Sigmoid colon (tissue), 7 donors: ENCODE results near the gene TMEM9B. TPM values are rescaled to one million over a fixed set of nuclear protein-coding genes. Genes with fewer than 3 reads are reported as not detected.

Source experiments
- DNase-seq: peaks from one replicate; pipeline ENCODE4 v3.0.0-alpha.2; 2019
- H3K27ac ChIP-seq, 4 donors: fragments of 200-600 bp; sonication (generic); one replicate each; pipeline ENCODE4 v1.5.1; 2016 to 2019; ENCODE audit warnings: mild to moderate bottlenecking in 1 of 4
- H3K27me3 ChIP-seq, 3 donors: fragments of 200-600 bp; sonication (generic); one replicate each; pipeline ENCODE4 v1.5.1; 2019; ENCODE audit warnings: mild to moderate bottlenecking in 1 of 3
- H3K36me3 ChIP-seq, 4 donors: fragments of 200-600 bp; sonication (generic); one replicate each; pipeline ENCODE4 v1.5.1; 2016 to 2019
- H3K4me1 ChIP-seq, 4 donors: fragments of 200-600 bp; sonication (generic); one replicate each; pipeline ENCODE4 v1.5.1; 2017 to 2019
- H3K4me3 ChIP-seq, 4 donors: fragments of 200-600 bp; sonication (generic); one replicate each; pipeline ENCODE4 v1.5.1; 2017 to 2019; ENCODE audit warnings: mild to moderate bottlenecking in 2 of 4, moderate library complexity in 1 of 4
- H3K9me3 ChIP-seq, 4 donors: fragments of 200-600 bp in 3 of 4; sonication (generic) in 3 of 4; one replicate each; pipeline versions ENCODE4 v1.5.1 to v1.6.1; 2013 to 2019
- EP300 ChIP-seq, 4 donors: sonication (generic); formaldehyde crosslinking; IDR thresholded peaks; one replicate each; pipeline ENCODE4 v1.6.1; 2017; ENCODE audit warnings: antibody characterized with exemption in 4 of 4
- POLR2A ChIP-seq, 2 donors: fragments of 450-650 bp; IDR thresholded peaks; one replicate each; pipeline ENCODE4 v1.6.1; 2016; ENCODE audit warnings: antibody characterized with exemption in 2 of 2, mild to moderate bottlenecking in 2 of 2, moderate library complexity in 2 of 2
- POLR2AphosphoS5 ChIP-seq, 4 donors: sonication (generic); formaldehyde crosslinking; IDR thresholded peaks; one replicate each; pipeline ENCODE4 v1.6.1; 2017; ENCODE audit warnings: antibody characterized with exemption in 4 of 4
- WGBS, 2 donors: extraction: QIAGEN DNeasy Blood & Tissue Kit; methylation state at CpG; one replicate each; pipeline ENCODE4 v1.1.7; 2013; 5-methylcytosine and 5-hydroxymethylcytosine counted together
- intact Hi-C: fragments of 100-400 bp; cut with DNase I; formaldehyde crosslinking; loops from one replicate; pipeline ENCODE4 v1.15.1; 2023
- polyA plus RNA-seq, 3 donors: library from polyadenylated mRNA; stranded (reverse); fragments of 200-250 nt; gene quantifications; one replicate each; pipeline ENCODE4 v1.2.3, GENCODE V29; 2013
- total RNA-seq, 4 donors: library from RNA; depleted of rRNA; stranded (reverse); fragments of >200 nt; gene quantifications; one replicate each; pipeline ENCODE4 v1.1.0, GENCODE V29; 2016
- TF ChIP-seq, protein P1 (sequence below), 4 experiments: fragments of 450-650 bp in 3 of 4; fragments of 200-600 bp in 1 of 4; IDR thresholded peaks; one replicate each; pipeline ENCODE4 v1.5.1; 2016 to 2019; ENCODE audit warnings: antibody characterized with exemption in 4 of 4, mild to moderate bottlenecking in 3 of 4, moderate library complexity in 2 of 4
- donor health status: healthy with polysubstance abuse.
- donor health status: Bipolar disorder and iron deficiency.
- donor health status: healthy.

TMEM9B gene
- total and polyA plus RNA-seq, 7 donors, result 13.3 to 58.9 (median 24.3) TPM

DNA sequence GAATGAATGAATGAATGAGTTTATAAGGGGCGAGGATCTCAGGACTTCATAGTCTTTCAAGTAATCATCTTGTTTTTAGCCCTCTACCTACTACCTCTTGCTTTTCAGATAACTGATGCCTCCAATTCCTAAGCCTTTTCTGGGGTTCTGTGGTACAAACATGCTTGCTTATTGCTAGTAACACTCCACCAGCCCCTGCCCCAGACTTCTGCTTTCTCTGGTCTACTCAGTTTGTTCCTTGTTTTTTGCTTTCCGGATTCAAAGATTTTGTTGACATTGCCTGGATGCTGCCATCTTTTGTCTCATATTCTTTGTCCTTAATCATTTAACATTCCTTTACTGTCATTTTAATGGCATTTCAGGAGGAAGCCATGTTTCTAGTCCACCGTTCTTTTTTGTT is 8.9 kb upstream of the TMEM9B start:
- Histone ChIP-seq H3K4me1 (no peaks in the 10 kb centered on the region), H3K36me3 (no peaks in the 10 kb centered on the region), H3K4me3 (no peak overlapping the region), H3K27ac (no peak overlapping the region), H3K27me3 (no peaks in the 10 kb centered on the region), H3K9me3 (no peaks in the 10 kb centered on the region)
- intact Hi-C loops, result no loop called here
- TF ChIP-seq, protein P1, sequence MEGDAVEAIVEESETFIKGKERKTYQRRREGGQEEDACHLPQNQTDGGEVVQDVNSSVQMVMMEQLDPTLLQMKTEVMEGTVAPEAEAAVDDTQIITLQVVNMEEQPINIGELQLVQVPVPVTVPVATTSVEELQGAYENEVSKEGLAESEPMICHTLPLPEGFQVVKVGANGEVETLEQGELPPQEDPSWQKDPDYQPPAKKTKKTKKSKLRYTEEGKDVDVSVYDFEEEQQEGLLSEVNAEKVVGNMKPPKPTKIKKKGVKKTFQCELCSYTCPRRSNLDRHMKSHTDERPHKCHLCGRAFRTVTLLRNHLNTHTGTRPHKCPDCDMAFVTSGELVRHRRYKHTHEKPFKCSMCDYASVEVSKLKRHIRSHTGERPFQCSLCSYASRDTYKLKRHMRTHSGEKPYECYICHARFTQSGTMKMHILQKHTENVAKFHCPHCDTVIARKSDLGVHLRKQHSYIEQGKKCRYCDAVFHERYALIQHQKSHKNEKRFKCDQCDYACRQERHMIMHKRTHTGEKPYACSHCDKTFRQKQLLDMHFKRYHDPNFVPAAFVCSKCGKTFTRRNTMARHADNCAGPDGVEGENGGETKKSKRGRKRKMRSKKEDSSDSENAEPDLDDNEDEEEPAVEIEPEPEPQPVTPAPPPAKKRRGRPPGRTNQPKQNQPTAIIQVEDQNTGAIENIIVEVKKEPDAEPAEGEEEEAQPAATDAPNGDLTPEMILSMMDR (IDR thresholded peaks at IDR 0.05), result no peak
- no peak for TF ChIP-seq EP300 (IDR thresholded peaks at IDR 0.05)
- no peak for TF ChIP-seq POLR2AphosphoS5 (IDR thresholded peaks at IDR 0.05)
- no peak for TF ChIP-seq POLR2A (IDR thresholded peaks at IDR 0.05)
- no peak for DNase-seq
- WGBS, 2 donors, result 78 to 80% methylated on average over 3 of the region's 3 CpGs

GRCh38 chr11:8971924-8972316 is 7.7 kb upstream of the TMEM9B start:
- Histone ChIP-seq H3K4me3 (no peak overlapping the region), H3K27me3 (no peaks in the 10 kb centered on the region), H3K36me3 (no peaks in the 10 kb centered on the region), H3K9me3 (no peaks in the 10 kb centered on the region), H3K27ac (no peak overlapping the region), H3K4me1 (no peaks in the 10 kb centered on the region)
- intact Hi-C loops, result no loop called here
- no peak for TF ChIP-seq POLR2A (IDR thresholded peaks at IDR 0.05)
- no peak for TF ChIP-seq POLR2AphosphoS5 (IDR thresholded peaks at IDR 0.05)
- TF ChIP-seq EP300 (IDR thresholded peaks at IDR 0.05), result no peak
- TF ChIP-seq, protein P1 (IDR thresholded peaks at IDR 0.05), result no peak
- 89 to 91% methylated on average over 1 of the region's 1 CpG for WGBS, 2 donors
- DNase-seq, result no peak

GRCh38 chr11:8971196-8971923 is 7.1 kb upstream of the TMEM9B start:
- H3K36me3 ChIP-seq, result no peaks in the 10 kb centered on the region
- no peaks in the 10 kb centered on the region for H3K9me3 ChIP-seq
- no peak overlapping the region for H3K4me3 ChIP-seq
- 84 to 93% methylated on average over 2 of the region's 2 CpGs for WGBS, 2 donors
- TF ChIP-seq, protein P1 (IDR thresholded peaks at IDR 0.05), result no peak
- no peak for TF ChIP-seq POLR2A (IDR thresholded peaks at IDR 0.05)
- no peak for TF ChIP-seq EP300 (IDR thresholded peaks at IDR 0.05)
- TF ChIP-seq POLR2AphosphoS5 (IDR thresholded peaks at IDR 0.05), result no peak
- no peaks in the 10 kb centered on the region for H3K4me1 ChIP-seq
- DNase-seq, result no peak
- H3K27me3 ChIP-seq, result no peaks in the 10 kb centered on the region
- intact Hi-C loops, result no loop called here
- H3K27ac ChIP-seq, result no peak overlapping the region

DNA sequence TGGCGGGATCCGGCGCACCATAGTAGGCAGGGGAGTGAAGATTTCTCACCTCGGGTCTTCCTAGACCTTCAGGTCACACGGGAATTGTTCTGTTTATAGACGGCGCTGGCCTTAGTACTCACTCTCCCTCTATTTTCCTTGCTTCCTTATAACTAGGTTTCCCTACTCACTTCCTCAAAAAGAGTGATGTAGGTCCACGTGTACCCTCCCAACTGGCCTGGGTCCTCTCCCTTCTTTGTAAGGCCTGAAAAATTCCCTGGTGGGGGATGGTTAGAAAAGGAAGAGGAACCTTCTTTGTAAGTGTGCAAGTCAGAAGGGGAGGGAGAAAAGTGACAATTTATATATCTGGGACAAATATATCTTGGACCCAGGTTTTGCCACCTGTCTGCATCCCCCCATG is 2.9 kb upstream of the TMEM9B start:
- H3K36me3 ChIP-seq, result no peaks in the 10 kb centered on the region
- no peak overlapping the region for H3K27ac ChIP-seq
- H3K27me3 ChIP-seq, result no peaks in the 10 kb centered on the region
- H3K4me3 ChIP-seq, result no peak overlapping the region
- TF ChIP-seq EP300 (IDR thresholded peaks at IDR 0.05) (no peak), POLR2A (IDR thresholded peaks at IDR 0.05) (no peak), POLR2AphosphoS5 (IDR thresholded peaks at IDR 0.05) (no peak)
- TF ChIP-seq, protein P1 (IDR thresholded peaks at IDR 0.05), result no peak
- 84 to 88% methylated on average over 8 of the region's 8 CpGs for WGBS, 2 donors
- no peak for DNase-seq
- intact Hi-C loops, result loop anchor here (5.0 kb wide), 1 partner anchor 170 kb away; no protein-coding TSS in a partner anchor
- H3K9me3 ChIP-seq, result no peaks in the 10 kb centered on the region
- peaks cover 0 to 25% (median 23%) of the 10 kb centered on the region in 4 donors for H3K4me1 ChIP-seq
